ENCODE results near the gene TTC39C.
"Not testable (repeated sequence)": the region's sequence is repeated elsewhere in the genome, so short reads cannot be mapped to it uniquely, and the experiment has no call there.

The TTC39C gene

DNA sequence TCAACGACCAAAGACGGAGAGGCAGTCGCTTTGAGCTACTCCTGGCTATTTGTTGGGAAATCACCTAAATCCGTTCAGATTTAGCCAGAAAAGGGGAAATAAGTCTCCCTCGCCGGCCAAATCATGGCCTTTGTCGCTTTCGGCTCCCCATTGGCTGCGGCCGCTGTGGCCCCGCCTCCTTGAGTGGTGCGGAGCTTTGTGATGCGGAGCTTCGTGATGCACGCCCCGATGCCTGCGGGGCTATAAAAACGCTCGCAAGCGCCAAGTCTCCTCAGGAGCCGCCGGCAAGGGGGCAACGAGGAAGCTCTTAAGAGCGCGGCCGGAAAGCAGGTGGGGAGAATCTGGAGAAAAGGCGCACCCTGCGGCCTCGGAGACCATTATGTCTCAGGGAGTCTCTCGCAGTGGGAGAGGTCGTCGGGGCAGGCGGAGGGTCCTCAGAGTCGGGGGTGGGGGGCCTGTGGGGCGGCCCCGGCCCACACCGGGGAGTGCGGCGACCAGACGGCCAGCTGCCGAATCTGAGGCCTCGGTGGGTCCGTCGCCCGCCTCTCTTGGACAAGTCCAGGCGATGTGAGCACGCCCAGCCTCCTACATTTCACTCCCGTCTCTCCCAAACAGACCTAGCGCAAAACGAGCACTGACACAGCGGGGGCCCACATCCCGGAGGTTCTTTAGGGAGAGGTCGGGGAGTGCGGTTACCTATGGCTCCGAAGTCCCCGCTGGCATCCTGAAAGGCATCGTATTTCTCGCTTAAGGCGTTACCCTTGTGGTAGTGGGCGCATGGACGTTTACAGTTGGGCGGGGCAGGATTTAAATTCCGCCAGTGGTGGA, 124.4 kb downstream of the TTC39C start, which contains the start of gene CABYR:
Gene CABYR (plus strand): TSS at position 274 of the 828 bp plus-strand sequence. CDS start 4,053 bp downstream, outside the sequence.
- peak; percentile 64 for DNase-seq

DNA sequence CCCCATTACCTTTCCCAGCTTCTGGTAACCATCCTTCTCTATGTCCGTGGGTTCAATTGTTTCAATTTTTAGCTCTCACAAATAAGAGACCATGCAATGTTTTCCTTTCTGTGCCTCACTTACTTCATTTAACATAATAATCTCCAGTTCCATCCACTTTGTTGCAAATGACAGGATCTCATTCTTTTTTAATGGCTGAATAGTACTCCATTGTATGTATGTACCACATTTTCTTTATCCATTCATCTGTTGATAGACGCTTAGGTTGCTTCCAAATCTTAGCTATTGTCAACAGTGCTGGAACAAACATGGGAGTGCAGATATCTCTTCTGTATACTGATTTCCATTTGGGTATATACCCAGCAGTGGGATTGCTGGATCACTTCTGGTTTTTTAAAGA, 126.1 kb downstream of the TTC39C start:
- DNase-seq, result no peak

DNA sequence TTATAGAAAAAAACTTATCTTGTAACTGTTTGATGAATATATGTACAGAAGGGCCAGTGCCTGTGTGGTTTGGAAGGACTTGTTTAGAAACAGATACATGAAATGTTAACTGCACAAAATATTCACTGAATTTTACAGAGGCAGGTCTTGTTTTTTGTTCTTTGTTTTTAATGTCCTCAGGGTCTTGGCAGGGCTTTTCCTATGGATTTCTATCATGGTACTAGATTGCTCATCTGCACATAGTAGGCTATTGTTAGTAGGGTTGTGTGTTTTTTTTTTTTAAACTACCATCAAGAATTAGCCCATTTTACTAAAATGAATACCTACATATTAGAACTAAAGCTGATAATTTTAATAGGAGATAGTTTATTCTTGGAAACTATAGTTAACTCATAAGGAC, 127.8 kb downstream of the TTC39C start:
- no peak for DNase-seq

DNA sequence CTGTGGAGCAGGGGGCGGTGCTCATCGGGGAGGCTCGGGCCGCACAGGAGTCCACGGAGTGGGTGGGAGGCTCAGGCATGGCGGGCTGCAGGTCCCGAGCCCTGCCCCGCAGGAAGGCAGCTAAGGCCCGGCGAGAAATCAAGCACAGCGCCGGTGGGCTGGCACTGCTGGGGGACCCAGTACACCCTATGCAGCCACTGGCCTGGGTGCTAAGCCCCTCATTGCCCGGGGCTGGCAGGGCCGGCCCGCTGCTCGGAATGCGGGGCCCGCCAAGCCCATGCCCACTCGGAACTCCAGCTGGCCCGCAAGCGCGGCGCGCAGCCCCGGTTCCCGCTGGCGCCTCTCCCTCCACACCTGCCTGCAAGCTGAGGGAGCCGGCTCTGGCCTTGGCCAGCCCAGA, 135.0 kb downstream of the TTC39C start:
- DNase-seq, result not testable (repeated sequence)

DNA sequence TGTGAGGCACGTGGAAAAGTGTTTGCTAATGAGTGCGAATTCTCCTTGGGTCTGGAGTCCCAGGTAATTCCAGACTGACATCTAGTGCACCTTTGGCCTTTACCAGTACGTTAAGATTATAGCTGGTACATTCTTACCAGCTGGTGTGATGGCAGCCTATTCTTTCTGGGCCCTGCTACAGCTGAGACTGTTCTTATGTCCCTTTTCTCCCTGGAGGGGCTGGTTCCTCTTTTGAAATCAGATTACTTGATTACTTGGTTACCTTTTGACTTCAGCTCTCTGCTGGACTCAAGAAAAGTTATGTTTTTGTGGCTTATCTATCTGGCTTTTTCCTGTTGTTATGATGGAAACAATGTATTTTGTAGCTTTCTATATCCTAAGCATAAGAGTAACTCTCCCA, 138.8 kb downstream of the TTC39C start:
- no peak for DNase-seq

DNA sequence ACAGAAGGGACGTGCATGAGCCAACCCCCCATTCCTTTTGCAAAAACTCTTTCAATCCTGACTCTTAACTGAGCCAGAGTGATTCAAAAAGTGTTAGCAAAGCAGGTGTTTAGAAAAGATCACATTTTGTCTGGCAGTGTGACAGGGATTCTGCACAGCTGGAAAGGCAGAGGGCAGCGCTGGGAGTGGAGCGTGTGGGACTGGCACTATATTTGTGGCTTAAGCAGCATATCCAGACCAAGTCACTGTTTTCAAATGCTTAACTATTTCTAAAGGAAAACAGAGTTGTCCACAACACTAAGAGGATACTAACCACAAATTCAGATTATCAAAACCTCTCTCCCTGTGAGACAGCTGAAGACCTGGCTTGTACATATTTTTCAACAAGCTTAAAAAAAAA, 143.3 kb downstream of the TTC39C start:
- DNase-seq, result no peak

DNA sequence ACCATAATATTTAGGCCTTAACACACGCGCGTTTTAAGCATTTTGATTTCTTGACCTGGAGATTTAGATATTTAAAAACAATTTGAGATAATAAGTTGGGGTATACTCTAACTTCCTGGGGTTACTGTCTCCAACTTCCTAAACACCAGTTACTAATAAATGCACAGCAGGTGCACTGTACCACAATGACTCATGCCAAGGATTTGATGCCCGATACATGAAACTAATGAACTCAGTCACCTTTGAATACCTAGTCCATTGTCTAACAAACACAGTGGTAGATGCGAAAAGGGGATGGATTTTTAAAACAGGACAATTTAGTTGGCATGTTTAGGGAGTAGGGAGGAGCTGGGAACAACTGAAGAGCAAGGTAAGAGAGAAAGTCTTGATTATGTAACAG, 145.5 kb downstream of the TTC39C start:
- DNase-seq, result no peak

DNA sequence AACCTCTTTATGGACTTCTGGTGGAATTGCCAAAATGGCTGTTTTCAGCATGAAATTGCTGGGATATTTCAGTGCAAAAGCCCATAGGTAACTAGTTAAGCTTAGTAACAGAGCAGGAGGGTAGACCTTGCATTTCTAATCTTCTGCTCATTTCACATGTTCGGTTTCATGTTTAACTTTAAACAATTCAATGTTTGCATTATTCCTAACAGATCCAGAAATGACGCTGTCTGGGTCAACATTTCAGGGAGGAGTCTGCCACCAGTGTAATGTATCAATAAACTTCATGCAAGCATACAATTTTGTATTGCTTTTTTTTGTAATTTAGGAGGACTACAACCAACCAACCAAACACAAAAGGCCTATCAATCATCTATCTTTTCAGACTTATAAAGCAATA, 146.8 kb downstream of the TTC39C start:
- no peak for DNase-seq

DNA sequence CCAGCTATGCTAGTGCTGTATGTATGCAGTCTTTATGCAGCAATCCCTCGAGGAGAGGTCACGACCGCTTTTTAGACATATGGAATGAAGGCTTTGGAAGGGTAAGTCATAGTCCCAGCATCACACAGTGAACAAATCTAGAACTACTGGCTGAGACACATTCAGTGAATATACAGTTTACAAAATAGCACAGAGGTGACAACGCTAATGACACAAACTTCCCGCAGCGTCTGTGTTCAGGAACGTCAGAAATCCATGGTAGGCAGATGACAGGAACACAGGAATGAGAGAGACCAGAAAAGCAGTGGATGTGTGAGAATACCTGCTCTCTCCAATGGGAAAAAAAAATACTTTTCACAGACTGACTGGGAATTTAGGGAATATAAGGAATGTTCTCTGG, 153.9 kb downstream of the TTC39C start:
- no peak for DNase-seq

DNA sequence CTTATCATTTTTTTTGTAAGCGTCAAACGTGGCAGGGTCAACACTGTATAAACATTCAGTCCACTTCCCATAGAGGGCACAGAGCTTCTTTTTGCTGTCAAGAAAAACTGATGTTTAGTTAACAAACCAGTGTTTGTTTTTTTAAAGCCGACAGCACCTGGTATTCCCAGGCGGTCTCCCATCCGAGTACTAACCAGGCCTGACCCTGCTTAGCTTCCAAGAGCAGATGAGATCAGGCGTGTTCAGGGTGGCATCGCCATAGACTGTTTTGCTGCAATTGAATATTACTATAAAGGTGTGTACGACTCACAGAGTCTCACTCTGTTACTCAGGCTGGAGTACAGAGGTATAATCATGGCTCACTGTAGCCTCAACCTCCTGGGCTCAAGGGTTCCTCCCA, 155.8 kb downstream of the TTC39C start:
- DNase-seq, result no peak

DNA sequence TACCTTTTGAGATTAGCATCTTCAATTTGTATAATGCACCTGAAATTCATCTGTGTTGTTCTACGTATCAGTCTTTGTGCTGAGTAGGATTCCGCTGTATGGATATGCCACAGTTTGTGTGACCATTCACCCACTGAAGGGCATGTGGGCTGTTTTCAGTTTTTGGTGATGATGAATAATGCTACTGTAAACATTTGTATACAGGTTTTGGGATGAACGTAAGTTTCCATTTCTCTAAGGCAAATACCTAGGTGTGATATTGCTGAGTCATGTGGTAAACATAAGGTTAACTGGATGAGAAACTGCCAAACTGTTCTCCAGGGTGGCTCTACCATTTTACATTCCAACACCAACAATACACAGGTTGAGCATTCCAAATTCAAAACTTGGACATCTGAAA, 159.4 kb downstream of the TTC39C start:
- DNase-seq, result no peak

DNA sequence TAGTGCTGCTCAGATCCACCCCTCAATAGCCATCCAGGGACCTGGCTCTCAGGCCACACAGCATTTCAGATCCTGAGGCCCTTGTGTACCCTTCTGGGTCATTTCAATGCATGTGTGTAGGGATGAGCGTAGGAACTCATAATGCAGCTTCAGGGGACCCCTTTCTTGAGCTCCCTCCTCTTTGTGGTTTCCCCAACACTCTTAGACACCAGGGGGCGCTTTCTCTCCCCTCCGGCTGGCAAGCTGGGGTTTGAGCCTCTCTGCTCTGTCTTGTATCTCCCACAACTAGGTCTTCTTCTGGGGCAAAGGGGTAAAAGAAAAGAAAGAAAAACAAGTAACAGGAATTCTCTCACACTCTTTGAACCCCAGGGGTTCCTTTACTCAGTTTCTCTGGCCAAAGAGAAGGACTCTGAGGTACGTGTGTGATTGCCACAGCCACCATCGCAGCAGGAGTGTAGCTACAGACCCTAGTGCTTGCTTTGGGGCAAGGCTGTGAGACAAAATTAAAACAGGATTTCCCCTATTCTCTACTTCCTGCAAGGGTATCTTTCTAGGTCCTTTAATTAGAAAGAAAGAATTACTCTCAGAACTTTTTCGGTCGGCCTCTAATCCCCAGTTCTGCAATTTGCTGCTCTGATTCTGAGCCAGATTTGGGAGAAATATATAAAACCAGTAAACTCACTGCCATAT, 162.3 kb downstream of the TTC39C start:
- DNase-seq, result no peak

DNA sequence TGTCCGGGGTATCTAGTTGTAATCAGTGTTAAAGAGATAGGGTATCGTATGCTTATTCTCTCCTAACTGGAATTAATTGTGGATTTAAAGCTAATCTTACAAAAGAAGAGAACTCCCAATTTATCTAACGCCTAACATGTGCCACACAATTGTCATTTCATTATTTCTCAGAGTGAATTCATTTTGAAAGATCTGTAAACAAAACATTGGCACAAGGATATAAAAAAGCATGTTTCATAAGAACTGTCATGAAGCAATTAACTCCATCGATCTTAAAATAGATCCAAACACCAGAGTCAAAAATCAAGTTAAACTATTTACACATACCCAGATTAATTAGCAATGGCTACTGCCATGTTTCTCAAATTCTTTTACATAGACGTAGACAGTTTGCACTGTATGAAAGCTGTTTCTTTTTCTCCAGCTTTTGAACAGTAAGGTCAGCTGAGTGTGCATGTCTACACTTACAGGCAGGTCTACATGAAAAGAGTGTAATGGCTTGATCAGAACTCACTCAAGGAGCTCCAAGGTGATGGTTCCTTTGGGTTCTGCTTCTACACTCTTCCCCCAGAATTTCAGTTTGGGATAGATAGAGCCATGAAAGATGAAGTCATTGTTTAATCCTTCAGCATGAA, 163.1 kb downstream of the TTC39C start:
- DNase-seq, result no peak

DNA sequence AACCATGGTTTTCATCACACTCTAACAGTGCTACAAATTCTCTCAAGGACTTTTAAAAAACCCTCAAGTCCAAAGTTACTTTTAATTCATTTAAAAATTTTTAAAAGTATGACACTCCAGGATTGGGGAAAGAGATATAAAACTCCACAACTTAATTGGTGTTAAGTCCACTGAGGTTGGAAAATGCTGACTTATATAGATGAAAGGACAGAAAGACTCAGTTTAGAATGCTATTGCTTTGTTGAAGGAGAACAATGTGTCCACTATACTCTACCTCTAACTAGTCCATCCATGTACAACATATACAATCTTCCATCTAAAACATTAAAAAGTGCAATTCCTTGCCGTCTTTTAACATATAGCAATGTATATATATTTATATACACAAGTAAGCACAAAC, 165.5 kb downstream of the TTC39C start:
- no peak for DNase-seq

DNA sequence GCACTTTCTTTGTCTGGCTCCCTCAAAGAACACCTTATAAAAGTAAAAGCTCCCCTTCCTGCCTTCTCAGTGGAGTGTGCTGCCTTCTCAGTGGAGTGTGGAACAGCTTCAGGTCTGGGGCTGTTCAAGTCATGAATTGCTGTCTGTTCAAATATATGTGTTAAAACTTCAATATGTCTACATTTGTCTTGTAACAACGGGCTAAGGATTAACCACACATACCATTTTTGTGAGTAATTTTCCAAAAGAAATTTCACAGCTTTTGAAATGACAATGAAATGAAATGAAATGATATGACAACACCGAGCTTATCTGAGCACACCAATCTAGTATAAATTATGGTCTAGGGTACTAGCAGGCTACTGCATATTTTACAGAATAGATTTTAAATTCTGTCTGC, 167.3 kb downstream of the TTC39C start:
- DNase-seq, result no peak

Measured in SHP77 treated with DMSO at 0.1 percent for 48 hours (cell line).